Spleen (tissue), 11 donors: ENCODE results near the gene CYP21A2. TPM values are rescaled to one million over a fixed set of nuclear protein-coding genes. Genes with fewer than 3 reads are reported as not detected.
"Not testable (repeated sequence)": the region's sequence is repeated elsewhere in the genome, so short reads cannot be mapped to it uniquely, and the experiment has no call there.

ENCODE experiments used
- DNase-seq: peaks from one replicate; pipeline ENCODE4 v3.0.0-alpha.2; 2020
- H3K27ac ChIP-seq, 8 donors: fragments of 200-600 bp; sonication (generic) in 7 of 8; 1 replicate in 4 of 8; 2 replicates in 4 of 8; pipeline versions ENCODE4 v1.5.0 to v1.8.0; 2016 to 2021; ENCODE audit warnings: inconsistent platforms in 4 of 8, mild to moderate bottlenecking in 4 of 8, moderate library complexity in 1 of 8
- H3K27me3 ChIP-seq, 7 donors: fragments of 200-600 bp; sonication (generic) in 6 of 7; replicated peaks in 1 of 7; 1 replicate in 4 of 7; 2 replicates in 3 of 7; pipeline versions ENCODE4 v1.5.0 to v1.8.0; 2016 to 2021; ENCODE audit warnings: inconsistent platforms in 3 of 7, mild to moderate bottlenecking in 1 of 7
- H3K36me3 ChIP-seq, 6 donors: fragments of 200-600 bp; sonication (generic) in 5 of 6; 1 replicate in 4 of 6; 2 replicates in 2 of 6; pipeline versions ENCODE4 v1.5.0 to v1.8.0; 2016 to 2021; ENCODE audit warnings: inconsistent platforms in 2 of 6
- H3K4me1 ChIP-seq, 6 donors: fragments of 200-600 bp; sonication (generic) in 5 of 6; 1 replicate in 3 of 6; 2 replicates in 3 of 6; pipeline versions ENCODE4 v1.5.0 to v1.8.0; 2016 to 2021; ENCODE audit warnings: inconsistent platforms in 3 of 6
- H3K4me3 ChIP-seq, 8 donors: fragments of 200-600 bp; sonication (generic) in 7 of 8; 1 replicate in 4 of 8; 2 replicates in 4 of 8; pipeline versions ENCODE4 v1.5.0 to v1.8.0; 2016 to 2021; ENCODE audit warnings: inconsistent platforms in 4 of 8, mild to moderate bottlenecking in 4 of 8, moderate library complexity in 2 of 8
- H3K9me3 ChIP-seq, 8 donors: fragments of 200-600 bp; sonication (generic) in 7 of 8; 1 replicate in 4 of 8; 2 replicates in 4 of 8; pipeline versions ENCODE4 v1.5.0 to v1.8.0; 2016 to 2021; ENCODE audit warnings: inconsistent platforms in 4 of 8
- POLR2AphosphoS5 ChIP-seq, 3 donors: sonication (generic); formaldehyde crosslinking; IDR thresholded peaks; one replicate each; pipeline ENCODE4 v1.5.1; 2017; ENCODE audit warnings: antibody characterized with exemption in 3 of 3
- whole genome bisulfite sequencing, 5 donors: extraction: QIAGEN DNeasy Blood & Tissue Kit in 3 of 5; methylation state at CpG; one replicate each; pipeline versions ENCODE4 v1.1.5 to v1.1.7; 2013 to 2018; 5-methylcytosine and 5-hydroxymethylcytosine counted together
- intact Hi-C: fragments of 100-400 bp; cut with DNase I; formaldehyde crosslinking; loops from one replicate; pipeline ENCODE4 v1.15.0; 2023; ENCODE audit warnings: low total_unique reads
- polyA plus RNA-seq, 3 donors: library from polyadenylated mRNA; stranded (reverse); fragments of 200-250 nt; gene quantifications; one replicate each; pipeline ENCODE4 v1.2.1, GENCODE V29; 2013
- total RNA-seq, 7 donors: library from RNA; depleted of rRNA in 3 of 7; stranded (reverse); fragments of >200 nt in 3 of 7; fragmentation: NEBNext Ultra II Directional in 4 of 7; extraction: Animal tissue kit (Norgen Biotek cat#: 25700) in 4 of 7; gene quantifications; one replicate each; pipeline versions ENCODE4 v1.1.0 to v1.2.1, GENCODE V29; 2016 to 2021
- donor health status: healthy with polysubstance abuse.
- donor health status: DM: no; HTN: no; CAD: no; lungs with moderate emphysema.
- donor health status: DM: no; HTN: no; CAD: no.
- donor health status: Bipolar disorder and iron deficiency.
- donor health status: healthy.
- donor health status: DM: no; HTN: no; CAD: no.
- donor health status: DM: yes; HTN: yes; CAD: no.

CYP21A2 gene
- total and polyA plus RNA-seq, 10 donors: 0.97 to 14.3 (median 5.4) TPM

GRCh38 chr6:32004864-32005537 lies 33.2 kb upstream of the CYP21A2 start:
- H3K9me3 ChIP-seq, H3K4me1 ChIP-seq, intact Hi-C loops, H3K4me3 ChIP-seq, H3K27me3 ChIP-seq, H3K36me3 ChIP-seq: not testable (repeated sequence)
- peak in 1 of 3 donors; percentile 31 for TF ChIP-seq POLR2AphosphoS5 (IDR thresholded peaks at IDR 0.05)
- 50 to 64% (median 59%) methylated on average over 8 to 10 of the region's 13 CpGs for WGBS, 5 donors
- H3K27ac ChIP-seq: peak overlapping the region in 5 of 8 donors; percentile 21 to 62 (median 45)
- peak; percentile 58 for DNase-seq

- H3K36me3 ChIP-seq, H3K27me3 ChIP-seq, H3K4me3 ChIP-seq, H3K4me1 ChIP-seq, H3K9me3 ChIP-seq, intact Hi-C loops: not testable (repeated sequence)
- WGBS, 5 donors: 65 to 80% (median 75%) methylated on average over 3 to 8 of the region's 9 CpGs
- peak; percentile 69 for DNase-seq
- peak overlapping the region in 5 of 8 donors; percentile 21 to 62 (median 45) for H3K27ac ChIP-seq
Observed at GRCh38 chr6:32005538-32005880, 32.7 kb upstream of the CYP21A2 start.

- DNase-seq: peak; percentile 46
- H3K9me3 ChIP-seq, H3K4me1 ChIP-seq, H3K4me3 ChIP-seq, intact Hi-C loops, H3K36me3 ChIP-seq, H3K27me3 ChIP-seq: not testable (repeated sequence)
- peak overlapping the region in 2 of 8 donors; percentile 46 to 62 for H3K27ac ChIP-seq
- WGBS, 5 donors: 74 to 91% (median 81%) methylated on average over 6 to 8 of the region's 8 CpGs
Observed at GRCh38 chr6:32005991-32006529, 32.2 kb upstream of the CYP21A2 start.

GRCh38 chr6:32007086-32007485 lies 31.1 kb upstream of the CYP21A2 start:
- DNase-seq: peak; percentile 49
- H3K4me3 ChIP-seq, H3K27ac ChIP-seq, intact Hi-C loops, H3K27me3 ChIP-seq, H3K36me3 ChIP-seq, H3K4me1 ChIP-seq, H3K9me3 ChIP-seq: not testable (repeated sequence)
- 79 to 94% (median 87%) methylated on average over 8 to 12 of the region's 12 CpGs for WGBS, 5 donors

- H3K4me3 ChIP-seq, intact Hi-C loops, H3K9me3 ChIP-seq, H3K27me3 ChIP-seq, H3K36me3 ChIP-seq, H3K4me1 ChIP-seq, H3K27ac ChIP-seq: not testable (repeated sequence)
- no CpG with 5 or more reads among the region's 24 CpGs for WGBS, 5 donors
- peak; percentile 17 for DNase-seq
Observed at GRCh38 chr6:32008037-32008436, 30.2 kb upstream of the CYP21A2 start.

- DNase-seq, H3K9me3 ChIP-seq, intact Hi-C loops, H3K27ac ChIP-seq, H3K27me3 ChIP-seq, H3K4me3 ChIP-seq, H3K36me3 ChIP-seq, H3K4me1 ChIP-seq: not testable (repeated sequence)
- WGBS, 5 donors: 33 to 74% (median 59%) methylated on average over 6 to 9 of the region's 12 CpGs
Observed at GRCh38 chr6:32008616-32009015, 29.6 kb upstream of the CYP21A2 start.

GRCh38 chr6:32009537-32009936 lies 28.7 kb upstream of the CYP21A2 start:
- H3K9me3 ChIP-seq, H3K4me3 ChIP-seq, H3K4me1 ChIP-seq, H3K36me3 ChIP-seq, H3K27me3 ChIP-seq, H3K27ac ChIP-seq, intact Hi-C loops: not testable (repeated sequence)
- DNase-seq: peak; percentile 16
- WGBS, 5 donors: 66 to 83% (median 72%) methylated on average over 4 to 12 of the region's 12 CpGs
